SIG-M5 treated with dmso at 0.1 percent for 504 hours (cell line): ENCODE data around the gene SPATS2.
"Not testable (repeated sequence)": the region's sequence is repeated elsewhere in the genome, so short reads cannot be mapped to it uniquely, and the experiment has no call there.

Source experiments
- DNase-seq: peaks from one replicate; lab custom pipeline; 2025; ENCODE audit not compliant: unreplicated experiment; lab: John Stamatoyannopoulos, UW

Gene SPATS2

GRCh38 chr12:49403971-49404450, 36.7 kb downstream of the SPATS2 start:
- DNase-seq = peak; percentile 13

DNA sequence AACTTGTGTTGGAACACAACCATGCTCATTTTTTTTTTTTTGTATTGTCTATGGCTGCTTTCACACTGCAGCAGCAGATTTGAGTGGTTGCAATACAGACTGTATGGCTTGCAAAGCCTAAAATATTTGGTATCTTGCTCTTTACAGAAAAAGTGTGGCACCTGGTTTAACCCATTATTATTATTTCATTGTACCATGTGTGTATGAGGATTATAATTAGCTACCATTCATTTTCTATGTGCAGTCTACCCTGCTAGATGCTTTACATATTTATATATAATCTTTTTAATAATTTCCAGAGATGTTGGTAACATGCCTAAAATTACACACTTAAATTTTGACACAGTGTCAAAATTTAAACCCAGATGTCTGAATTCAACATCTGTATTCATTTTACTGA, 37.7 kb downstream of the SPATS2 start:
- no peak for DNase-seq

GRCh38 chr12:49410818-49411217, 43.6 kb downstream of the SPATS2 start:
- DNase-seq = no peak

GRCh38 chr12:49413010-49413409, 45.7 kb downstream of the SPATS2 start:
- peak; percentile 22 for DNase-seq

- no peak for DNase-seq
These were observed 46.5 kb downstream of the SPATS2 start for GRCh38 chr12:49413796-49414195.

- no peak for DNase-seq
These were observed 47.1 kb downstream of the SPATS2 start for GRCh38 chr12:49414364-49414763.

- DNase-seq = no peak
These were observed 48.3 kb downstream of the SPATS2 start for GRCh38 chr12:49415521-49415970.

- no peak for DNase-seq
These were observed 49.6 kb downstream of the SPATS2 start for GRCh38 chr12:49416892-49417291.

DNA sequence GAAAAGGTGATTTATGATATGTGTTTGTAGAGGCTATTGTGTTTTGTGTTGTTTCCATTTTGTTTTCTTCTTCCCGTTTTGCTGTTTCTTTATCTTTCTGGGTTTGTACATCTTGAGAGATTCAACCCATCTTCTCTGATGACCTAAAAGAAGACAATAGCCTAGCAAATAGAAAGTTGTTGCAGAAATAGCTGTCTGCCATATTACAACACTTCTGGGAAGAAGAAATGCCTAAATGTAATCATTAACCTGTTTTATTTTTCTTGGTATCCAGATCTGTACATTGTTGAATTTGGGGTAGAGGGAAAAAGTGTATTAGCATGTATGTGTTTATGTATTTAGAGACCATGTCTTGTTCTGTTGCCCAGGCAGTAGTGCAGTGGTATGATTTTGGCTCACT, 50.3 kb downstream of the SPATS2 start:
- no peak for DNase-seq

GRCh38 chr12:49420556-49420955, 53.3 kb downstream of the SPATS2 start:
- no peak for DNase-seq

GRCh38 chr12:49422114-49422513, 54.9 kb downstream of the SPATS2 start:
- DNase-seq = no peak

DNA sequence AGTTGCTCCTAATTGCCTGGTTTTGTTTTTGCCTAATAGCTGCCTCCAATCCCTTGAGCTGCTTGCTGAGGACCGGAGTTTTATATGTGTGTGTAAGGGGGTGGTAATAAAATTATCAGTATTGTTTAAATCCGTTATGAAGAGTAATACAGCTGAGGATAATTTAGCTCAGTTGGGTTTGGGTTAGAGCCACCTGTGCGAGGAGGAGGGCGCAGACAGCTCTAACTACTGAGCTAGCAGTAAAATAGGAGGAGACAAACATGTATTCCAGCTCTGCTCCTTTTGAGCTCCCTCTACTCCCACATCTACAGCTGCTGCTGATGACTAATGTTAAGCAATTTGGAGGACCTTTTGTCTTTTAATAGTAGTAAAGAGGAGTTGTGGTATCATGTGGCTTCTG, 61.5 kb downstream of the SPATS2 start:
- peak; percentile 76 for DNase-seq

- DNase-seq = no peak
These were observed 65.4 kb downstream of the SPATS2 start for GRCh38 chr12:49432616-49433015.

GRCh38 chr12:49436799-49437198, 69.5 kb downstream of the SPATS2 start:
- DNase-seq = not testable (repeated sequence)

GRCh38 chr12:49439042-49439441, 71.8 kb downstream of the SPATS2 start:
- no peak for DNase-seq

DNA sequence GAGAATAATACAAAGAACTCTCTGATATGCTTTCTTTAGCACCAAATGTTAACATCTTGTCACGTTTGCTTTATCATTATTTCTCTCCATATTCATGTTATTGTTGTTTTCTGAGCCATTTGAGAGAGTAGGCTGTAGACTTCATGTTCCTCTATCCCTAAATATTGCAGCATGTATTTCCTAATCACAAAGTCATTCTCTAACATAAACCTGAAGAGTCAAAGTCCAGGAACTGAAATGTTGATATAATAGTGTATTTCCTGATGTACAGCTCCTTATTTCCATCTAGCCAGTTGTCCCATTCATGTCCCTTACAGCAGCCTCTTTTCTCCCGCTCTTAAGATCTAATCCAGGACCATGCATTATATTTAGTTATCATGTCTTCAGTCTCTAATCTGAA, 72.8 kb downstream of the SPATS2 start:
- DNase-seq = no peak

DNA sequence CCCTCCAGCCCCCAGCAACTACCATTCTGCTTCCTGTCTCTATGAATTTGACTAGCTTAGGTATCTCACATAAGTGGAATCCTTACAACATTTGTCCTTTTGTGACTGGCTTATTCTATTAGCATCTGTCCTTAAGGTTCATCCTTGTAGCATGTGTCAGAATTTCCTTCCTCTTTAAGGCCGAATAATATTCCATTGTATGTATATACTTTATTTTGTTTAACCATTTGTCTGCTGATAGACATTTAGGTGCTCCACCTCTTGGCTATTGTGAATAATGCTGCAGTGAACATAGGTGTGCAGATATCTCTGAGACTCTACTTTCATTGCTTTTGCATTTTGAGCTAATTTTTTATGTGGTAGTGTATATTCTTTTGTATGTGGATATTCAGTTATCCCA, 75.7 kb downstream of the SPATS2 start:
- DNase-seq = no peak

GRCh38 chr12:49446571-49446970, 79.3 kb downstream of the SPATS2 start:
- DNase-seq = no peak

- DNase-seq = no peak
These were observed 81.6 kb downstream of the SPATS2 start for GRCh38 chr12:49448858-49449257.

DNA sequence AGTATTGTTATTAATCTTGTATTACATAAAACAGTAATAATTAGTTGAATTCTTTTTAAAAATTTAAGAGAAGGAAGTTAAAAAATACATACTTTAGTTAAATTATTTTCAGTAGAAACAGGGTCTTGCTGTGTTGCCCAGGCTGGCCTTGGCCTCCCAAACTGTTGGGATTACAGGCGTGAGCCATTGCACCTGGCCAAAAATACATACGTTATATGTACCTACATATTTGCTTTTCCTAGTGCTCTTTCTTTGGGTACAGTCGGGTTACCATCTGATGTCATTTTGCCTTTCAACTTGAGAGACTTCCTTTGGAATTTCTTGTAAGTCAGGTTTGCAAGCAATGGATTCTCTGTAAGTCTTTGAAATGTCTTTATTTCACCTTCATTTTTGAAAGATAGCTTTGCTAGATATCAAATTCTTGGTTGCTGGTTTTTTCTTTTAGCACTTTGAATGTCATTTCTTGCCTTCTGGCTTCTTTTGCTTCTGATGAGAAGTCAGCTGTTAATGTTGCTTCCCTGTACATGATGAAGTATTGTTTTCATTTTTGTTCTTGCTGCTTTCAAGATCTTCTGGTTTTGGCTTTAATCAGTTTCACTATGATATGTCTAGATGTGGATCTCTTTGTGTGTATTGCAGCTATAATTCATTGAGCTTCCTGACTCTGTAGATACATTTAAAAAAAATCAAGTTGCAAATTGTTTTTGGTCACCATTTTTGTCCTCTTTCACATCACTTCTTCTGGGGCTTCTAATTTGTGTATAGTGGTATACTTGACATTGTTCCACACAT, 84.4 kb downstream of the SPATS2 start:
- DNase-seq = no peak

GRCh38 chr12:49455501-49455900, 88.2 kb downstream of the SPATS2 start:
- DNase-seq = no peak

- DNase-seq = no peak
These were observed 88.9 kb downstream of the SPATS2 start for GRCh38 chr12:49456131-49456679.

DNA sequence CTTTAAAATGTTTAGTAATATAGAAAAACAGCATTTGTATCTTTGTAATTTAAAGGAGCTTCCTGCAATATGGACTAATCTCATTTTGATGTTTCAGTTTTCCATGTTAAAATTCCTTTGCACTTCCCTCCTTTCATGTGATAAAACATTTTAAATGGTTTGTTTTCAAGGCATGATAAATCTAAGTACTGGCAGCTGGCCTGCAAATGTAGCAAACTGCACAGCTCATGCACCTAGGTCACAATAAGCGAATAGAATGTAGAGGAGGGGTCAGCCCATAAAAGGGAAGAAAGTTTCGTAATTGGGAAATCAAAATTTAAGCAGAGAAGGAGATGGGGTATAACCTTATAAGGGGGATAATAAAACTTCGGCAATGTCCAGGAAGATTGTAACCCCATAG, 91.6 kb downstream of the SPATS2 start:
- DNase-seq = no peak
